NCI-H2081 treated with DMSO at 0.1 percent for 48 hours (cell line): Measurements from ENCODE around the gene TMEM37.

Experiments
- DNase-seq: peaks from one replicate; lab custom pipeline; 2025; lab: John Stamatoyannopoulos, UW

The TMEM37 gene

DNA sequence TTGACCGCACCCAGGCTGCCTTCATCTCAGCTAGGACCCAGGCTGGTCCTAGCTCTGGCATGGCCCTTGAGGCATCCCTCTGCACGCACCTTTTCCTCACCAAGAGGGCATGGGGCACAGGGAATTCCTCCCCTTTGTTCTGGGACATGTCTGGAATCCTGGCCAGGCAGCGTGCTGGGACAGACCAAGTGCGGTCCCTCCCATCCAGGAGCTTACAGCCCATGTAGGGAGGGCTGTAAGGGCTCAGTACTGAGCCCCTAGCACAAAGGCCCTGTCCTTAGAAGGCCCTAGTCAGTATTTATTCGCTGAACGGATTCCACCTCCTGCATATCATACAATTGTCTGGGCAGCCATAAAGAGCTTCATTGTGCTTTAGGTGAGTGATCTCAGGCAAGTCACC, 3.0 kb downstream of the TMEM37 start:
- DNase-seq = no peak

DNA sequence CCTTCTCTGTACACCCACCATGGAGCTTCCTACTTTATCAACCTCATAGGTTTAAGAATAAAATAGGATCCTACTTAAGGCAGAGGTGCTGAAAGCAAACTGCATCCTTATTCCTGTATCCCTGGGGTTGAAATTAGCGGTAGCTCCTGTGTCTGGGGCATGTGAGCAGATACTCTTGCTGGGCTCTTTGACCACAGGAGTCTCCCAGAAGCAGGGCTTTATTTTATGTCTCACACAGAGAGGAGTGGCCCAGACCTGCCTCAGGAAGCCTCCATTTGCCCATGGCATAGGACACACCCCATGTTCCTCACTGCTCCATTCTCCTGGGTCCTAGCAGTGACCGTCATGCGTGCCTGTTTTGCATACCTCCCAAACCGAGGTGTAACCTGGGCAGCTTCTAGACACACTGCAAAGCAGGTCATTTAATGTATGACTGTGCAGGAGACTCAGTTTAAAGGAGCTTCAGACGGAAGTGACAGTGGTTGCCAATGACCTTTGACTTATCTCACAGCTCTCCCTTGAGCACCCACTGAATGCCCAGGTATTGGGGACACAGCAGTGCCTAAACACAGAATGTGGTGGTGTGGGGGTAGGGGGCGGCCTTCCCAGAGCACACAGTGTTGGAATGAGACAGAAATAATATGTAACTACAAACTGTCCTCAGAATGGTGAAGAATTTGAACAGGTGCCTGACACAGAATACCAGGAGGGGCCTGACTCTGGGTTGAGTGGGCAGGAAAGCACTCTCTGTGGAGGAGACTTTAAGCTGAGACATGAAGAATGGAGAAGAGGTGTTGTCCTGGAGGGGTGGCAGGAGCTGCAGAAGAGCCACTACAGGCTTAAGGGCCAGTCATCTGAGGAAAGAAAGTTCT, 3.7 kb downstream of the TMEM37 start:
- no peak for DNase-seq

- DNase-seq = no peak
Observed at GRCh38 chr2:119435953-119436297, 4.3 kb downstream of the TMEM37 start.

DNA sequence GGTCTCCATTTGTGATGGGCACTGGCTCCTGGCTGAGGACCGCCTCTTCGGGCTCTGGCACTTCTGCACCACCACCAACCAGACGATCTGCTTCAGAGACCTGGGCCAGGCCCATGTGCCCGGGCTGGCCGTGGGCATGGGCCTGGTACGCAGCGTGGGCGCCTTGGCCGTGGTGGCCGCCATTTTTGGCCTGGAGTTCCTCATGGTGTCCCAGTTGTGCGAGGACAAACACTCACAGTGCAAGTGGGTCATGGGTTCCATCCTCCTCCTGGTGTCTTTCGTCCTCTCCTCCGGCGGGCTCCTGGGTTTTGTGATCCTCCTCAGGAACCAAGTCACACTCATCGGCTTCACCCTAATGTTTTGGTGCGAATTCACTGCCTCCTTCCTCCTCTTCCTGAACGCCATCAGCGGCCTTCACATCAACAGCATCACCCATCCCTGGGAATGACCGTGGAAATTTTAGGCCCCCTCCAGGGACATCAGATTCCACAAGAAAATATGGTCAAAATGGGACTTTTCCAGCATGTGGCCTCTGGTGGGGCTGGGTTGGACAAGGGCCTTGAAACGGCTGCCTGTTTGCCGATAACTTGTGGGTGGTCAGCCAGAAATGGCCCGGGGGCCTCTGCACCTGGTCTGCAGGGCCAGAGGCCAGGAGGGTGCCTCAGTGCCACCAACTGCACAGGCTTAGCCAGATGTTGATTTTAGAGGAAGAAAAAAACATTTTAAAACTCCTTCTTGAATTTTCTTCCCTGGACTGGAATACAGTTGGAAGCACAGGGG, 5.5 kb downstream of the TMEM37 start:
- DNase-seq = no peak

GRCh38 chr2:119438128-119438656, 6.5 kb downstream of the TMEM37 start:
- DNase-seq = no peak

GRCh38 chr2:119438726-119439284, 7.2 kb downstream of the TMEM37 start:
- no peak for DNase-seq

DNA sequence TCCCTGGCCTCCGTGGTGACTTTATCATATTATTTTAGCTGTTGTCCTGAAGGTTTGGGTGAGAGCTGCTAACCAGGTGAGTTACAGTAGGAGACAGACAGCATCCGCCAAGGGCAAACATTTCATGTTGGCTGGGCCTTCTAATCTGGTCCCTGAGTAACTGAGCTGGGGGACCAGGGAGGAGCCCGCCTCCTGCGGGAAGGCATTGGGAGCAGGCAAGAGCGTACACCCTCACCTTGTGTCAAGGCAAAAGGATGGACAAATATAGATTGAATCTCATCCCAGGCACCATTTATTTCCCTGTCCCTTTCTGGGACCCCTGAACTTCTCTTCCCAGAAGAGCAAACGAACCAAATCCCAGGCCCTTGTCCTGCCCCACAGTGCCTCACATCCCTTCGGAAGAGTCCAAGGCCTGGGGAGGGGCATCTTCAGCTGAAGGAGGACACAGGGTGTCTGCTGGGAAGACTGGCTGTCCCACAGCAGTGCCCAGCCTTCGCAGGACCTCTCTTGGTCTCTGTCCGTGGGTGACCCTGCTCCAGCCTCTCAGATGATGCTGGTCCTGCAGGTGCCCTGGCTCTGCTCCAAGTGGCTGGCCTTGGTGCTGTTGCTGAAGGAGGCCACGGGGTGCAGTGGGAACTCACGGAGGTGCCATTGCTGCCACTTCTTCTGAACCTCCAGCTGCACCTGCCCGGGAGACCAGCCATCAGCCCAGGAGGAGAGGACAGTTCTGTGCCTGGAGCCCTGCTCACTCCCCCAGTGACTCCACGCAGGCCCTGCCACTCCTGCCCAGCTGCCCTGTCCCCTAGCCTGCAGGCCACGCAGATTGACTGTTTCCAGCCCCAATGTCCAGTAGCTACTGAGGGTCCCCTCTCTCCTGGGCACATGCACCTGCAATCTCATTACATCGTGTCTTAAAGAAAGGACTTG, 8.2 kb downstream of the TMEM37 start:
- DNase-seq = no peak

DNA sequence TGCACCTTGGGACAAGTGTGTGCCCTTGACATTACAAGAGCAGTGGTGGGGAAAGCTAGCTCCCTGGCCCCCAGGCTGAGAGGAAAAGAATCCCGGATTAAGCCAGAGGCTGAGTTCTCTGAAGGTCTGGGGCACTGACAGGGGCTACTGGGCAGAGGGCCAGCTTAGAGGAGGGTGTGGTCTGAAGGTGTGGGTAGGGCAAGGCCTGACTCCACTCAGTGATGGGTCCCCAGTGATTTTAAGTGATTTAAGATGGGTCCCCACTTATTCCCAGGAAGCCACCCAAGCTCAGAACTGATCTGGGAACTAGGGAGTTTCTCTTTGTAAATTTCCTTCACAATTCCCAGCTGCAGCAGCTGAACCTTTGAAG, 8.8 kb downstream of the TMEM37 start:
- DNase-seq = no peak

GRCh38 chr2:119440873-119441272, 9.2 kb downstream of the TMEM37 start:
- DNase-seq = no peak

DNA sequence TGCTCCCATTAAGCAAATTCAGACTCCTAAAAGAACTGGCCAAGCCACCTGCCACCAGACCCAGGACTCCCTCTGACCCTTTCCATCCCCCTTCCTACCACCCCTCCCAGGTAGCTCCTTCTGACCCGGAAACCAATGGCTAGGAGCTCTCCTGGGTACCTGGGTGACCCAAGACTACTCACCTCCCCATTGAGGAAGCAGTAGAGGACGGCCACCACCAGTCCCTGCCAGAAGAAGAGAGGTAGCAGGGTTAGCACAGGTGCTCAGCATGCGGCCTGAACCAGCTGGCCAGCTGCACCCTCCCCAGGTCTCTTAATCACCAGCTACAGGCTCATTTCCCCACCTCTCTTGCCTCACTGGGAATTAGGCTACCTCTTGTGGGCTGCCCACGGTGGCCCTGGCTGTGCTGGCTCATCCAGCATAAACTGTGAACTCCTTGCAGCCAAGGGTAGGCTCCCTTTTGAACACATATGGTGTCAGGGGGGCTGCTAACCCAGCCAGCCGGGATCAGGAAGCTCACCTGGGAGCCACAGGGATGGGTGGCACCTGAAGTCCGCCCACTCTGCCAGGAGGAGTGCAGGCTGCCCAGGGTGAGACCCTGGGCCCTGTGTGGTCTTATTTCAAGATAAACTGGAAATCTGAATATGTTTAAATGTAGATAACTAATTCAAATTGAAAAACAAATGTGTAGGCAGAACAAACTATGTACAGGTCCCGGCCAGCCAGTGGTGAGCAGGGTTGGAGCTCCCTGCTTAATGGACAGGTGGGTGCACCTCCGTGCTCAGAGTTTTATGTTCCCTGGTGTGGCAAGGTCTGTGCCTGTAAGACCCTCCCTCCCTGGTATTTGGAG, 9.9 kb downstream of the TMEM37 start:
- DNase-seq = no peak

DNA sequence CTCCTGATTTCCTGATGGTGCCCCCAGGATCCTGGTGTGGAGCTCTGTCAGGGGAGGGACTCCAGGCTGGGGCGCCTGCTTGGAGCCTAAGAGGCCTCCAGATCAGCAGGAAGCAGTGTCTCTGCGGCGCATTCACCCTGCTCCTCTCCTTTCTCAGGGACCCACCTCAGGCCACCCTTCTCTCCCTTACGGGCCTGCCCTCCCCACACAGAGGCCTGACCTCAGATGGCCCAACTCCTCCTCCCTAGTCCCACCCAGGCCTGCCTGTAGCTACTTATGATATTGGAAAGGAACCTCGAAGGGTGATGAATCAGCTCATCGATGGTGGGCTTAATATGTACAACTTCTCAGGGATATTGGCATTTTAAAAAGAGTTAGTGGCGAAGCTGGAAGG, 10.6 kb downstream of the TMEM37 start:
- DNase-seq = no peak

- DNase-seq = no peak
Observed at GRCh38 chr2:119442850-119443249, 11.2 kb downstream of the TMEM37 start.

- no peak for DNase-seq
Observed at GRCh38 chr2:119446037-119446436, 14.4 kb downstream of the TMEM37 start.

GRCh38 chr2:119448427-119449141, 16.9 kb downstream of the TMEM37 start:
- DNase-seq = no peak

GRCh38 chr2:119449521-119449920, 17.9 kb downstream of the TMEM37 start:
- no peak for DNase-seq

GRCh38 chr2:119451336-119452050, 19.8 kb downstream of the TMEM37 start:
- DNase-seq = no peak

- DNase-seq = no peak
Observed at GRCh38 chr2:119453972-119454593, 22.4 kb downstream of the TMEM37 start.

DNA sequence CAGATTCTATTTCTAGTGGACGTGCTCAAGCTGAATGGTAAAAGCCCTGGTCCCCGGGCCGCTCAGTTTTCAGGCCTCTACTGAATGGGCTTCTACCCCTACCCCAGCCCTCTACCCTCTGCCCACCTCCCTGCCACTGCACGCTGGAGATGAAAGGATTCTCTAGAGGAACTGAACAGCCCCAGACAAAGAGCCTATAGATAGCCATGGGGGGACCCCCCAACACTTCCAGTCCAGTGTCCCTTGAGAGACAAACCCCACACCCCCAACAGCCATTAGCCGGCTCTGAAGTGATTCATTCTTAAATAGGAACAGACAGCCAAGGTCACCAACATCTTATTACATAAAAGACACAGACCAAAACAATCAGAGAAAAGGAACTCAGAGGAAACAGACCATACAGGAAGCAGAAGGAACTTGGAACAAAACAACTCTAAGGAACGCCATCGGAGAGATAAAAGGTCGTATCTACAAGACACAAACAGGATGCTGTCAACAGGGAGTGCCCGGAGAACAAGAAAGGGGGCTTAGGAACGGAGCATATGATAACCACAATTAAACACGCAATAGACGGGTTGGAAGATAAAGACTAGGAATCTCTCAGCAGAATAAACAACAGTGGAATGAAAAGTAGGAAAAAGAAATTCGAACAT, 23.5 kb downstream of the TMEM37 start:
- DNase-seq = no peak

- DNase-seq = no peak
Observed at GRCh38 chr2:119460076-119460475, 28.4 kb downstream of the TMEM37 start.
